HG02938 (cell line): ENCODE results near the gene RAD54L2.
"Not testable (repeated sequence)": the region's sequence is repeated elsewhere in the genome, so short reads cannot be mapped to it uniquely, and the experiment has no call there.

ENCODE experiments used
- ATAC-seq: cut with Tn5 transposase; IDR thresholded peaks from one replicate; pipeline ENCODE4 v1.9.1; 2021; ENCODE audit warnings: mild to moderate bottlenecking, moderate library complexity; ENCODE audit not compliant: unreplicated experiment

Gene RAD54L2

GRCh38 chr3:51538115-51538458 lies 432 bp upstream of the RAD54L2 start:
- ATAC-seq = no peak

GRCh38 chr3:51539291-51539941 lies 897 bp downstream of the RAD54L2 start:
- peak; percentile 14 for ATAC-seq

GRCh38 chr3:51542596-51542995 lies 4.1 kb downstream of the RAD54L2 start:
- ATAC-seq = not testable (repeated sequence)

- no peak for ATAC-seq
Measured at GRCh38 chr3:51544011-51544775, 5.7 kb downstream of the RAD54L2 start.

- ATAC-seq = no peak
Measured at GRCh38 chr3:51547274-51547673, 8.8 kb downstream of the RAD54L2 start.

- no peak for ATAC-seq
Measured at GRCh38 chr3:51549311-51549710, 10.8 kb downstream of the RAD54L2 start.

- no peak for ATAC-seq
Measured at GRCh38 chr3:51550080-51550819, 11.7 kb downstream of the RAD54L2 start.

GRCh38 chr3:51557993-51558392 lies 19.5 kb downstream of the RAD54L2 start:
- no peak for ATAC-seq

GRCh38 chr3:51559411-51559888 lies 20.9 kb downstream of the RAD54L2 start:
- no peak for ATAC-seq

- no peak for ATAC-seq
Measured at GRCh38 chr3:51559961-51560360, 21.4 kb downstream of the RAD54L2 start.

- ATAC-seq = not testable (repeated sequence)
Measured at GRCh38 chr3:51562403-51562802, 23.9 kb downstream of the RAD54L2 start.

GRCh38 chr3:51568036-51568435 lies 29.5 kb downstream of the RAD54L2 start:
- no peak for ATAC-seq

- no peak for ATAC-seq
Measured at GRCh38 chr3:51568996-51569395, 30.5 kb downstream of the RAD54L2 start.

- no peak for ATAC-seq
Measured at GRCh38 chr3:51578238-51578637, 39.7 kb downstream of the RAD54L2 start.

GRCh38 chr3:51580418-51580817 lies 41.9 kb downstream of the RAD54L2 start:
- no peak for ATAC-seq

- ATAC-seq = no peak
Measured at GRCh38 chr3:51581524-51581923, 43.0 kb downstream of the RAD54L2 start.

GRCh38 chr3:51585197-51585596 lies 46.7 kb downstream of the RAD54L2 start:
- no peak for ATAC-seq

- no peak for ATAC-seq
Measured at GRCh38 chr3:51585871-51586270, 47.4 kb downstream of the RAD54L2 start.
